ENCODE data around the gene LRRC25.

DNA sequence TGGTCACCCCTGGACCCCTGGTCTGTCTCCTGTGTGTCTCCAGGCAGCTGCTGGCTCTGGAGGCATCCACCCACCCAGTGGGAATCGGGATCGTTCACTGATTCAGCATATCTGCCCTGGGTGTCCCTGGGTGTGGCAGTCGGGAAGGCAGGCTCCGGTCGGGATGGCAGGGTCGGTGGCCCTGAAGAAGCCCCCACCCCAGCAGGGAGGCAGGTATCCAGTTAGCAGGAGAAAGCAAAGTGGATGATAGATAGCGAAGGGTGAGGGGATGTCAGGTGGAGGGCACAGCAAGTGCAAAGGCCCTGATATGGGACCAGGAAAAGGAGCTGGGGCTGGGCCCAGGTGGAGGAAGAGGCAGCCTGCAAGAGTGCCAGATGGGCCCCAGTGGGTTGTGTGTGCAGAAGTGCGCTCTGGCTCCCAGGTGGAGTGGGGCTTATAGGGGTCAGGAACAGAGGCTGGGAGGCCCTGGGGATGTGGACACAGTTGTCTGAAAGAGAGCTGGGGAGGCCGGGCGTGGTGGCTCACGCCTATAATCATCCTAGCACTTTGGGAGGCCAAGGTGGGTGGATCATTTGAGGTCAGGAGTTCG, 24.0 kb upstream of the LRRC25 start:
- TF ChIP-seq, protein P1, sequence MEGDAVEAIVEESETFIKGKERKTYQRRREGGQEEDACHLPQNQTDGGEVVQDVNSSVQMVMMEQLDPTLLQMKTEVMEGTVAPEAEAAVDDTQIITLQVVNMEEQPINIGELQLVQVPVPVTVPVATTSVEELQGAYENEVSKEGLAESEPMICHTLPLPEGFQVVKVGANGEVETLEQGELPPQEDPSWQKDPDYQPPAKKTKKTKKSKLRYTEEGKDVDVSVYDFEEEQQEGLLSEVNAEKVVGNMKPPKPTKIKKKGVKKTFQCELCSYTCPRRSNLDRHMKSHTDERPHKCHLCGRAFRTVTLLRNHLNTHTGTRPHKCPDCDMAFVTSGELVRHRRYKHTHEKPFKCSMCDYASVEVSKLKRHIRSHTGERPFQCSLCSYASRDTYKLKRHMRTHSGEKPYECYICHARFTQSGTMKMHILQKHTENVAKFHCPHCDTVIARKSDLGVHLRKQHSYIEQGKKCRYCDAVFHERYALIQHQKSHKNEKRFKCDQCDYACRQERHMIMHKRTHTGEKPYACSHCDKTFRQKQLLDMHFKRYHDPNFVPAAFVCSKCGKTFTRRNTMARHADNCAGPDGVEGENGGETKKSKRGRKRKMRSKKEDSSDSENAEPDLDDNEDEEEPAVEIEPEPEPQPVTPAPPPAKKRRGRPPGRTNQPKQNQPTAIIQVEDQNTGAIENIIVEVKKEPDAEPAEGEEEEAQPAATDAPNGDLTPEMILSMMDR (IDR thresholded peaks at IDR 0.05 in 8 of 11, conservative IDR thresholded peaks at IDR 0.05 in 3 of 11): no peak
- TF ChIP-seq POLR2AphosphoS5 (IDR thresholded peaks at IDR 0.05): no peak

All from spleen (tissue), 7 donors.